Measurements from ENCODE around the gene ATP8A2.

ATP8A2 gene

DNA sequence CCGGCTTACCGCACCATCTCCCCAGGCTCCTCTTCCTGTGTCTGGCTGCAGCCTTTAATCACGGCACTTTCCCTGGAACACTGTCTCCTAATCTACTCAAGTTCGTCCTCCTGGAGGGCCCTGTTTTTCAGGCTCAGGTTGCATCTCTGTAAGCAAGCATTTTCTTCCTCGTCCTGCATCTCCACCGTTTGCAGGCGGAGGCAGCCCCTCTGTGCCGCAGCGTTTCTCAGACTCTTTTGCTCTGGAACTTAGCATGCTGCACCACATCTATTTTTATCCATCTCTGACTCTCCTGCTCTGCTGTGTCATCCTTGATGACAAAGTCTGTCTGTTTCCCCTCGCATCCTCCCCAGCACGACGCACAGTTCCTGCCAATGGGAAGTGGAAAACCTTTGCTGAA lies 117.5 kb downstream of the ATP8A2 start:
- H3K4me2 ChIP-seq (ENCODE audit: low read depth, low read length), result no peak overlapping the region
- DNase-seq, result no peak
- TF ChIP-seq EZH2phosphoT487 (IDR thresholded peaks at IDR 0.05; ENCODE audit: low read length) (no peak), EZH2 (optimal IDR thresholded peaks at IDR 0.05; ENCODE audit: low read depth, low read length) (no peak)
- TF ChIP-seq, protein P1, sequence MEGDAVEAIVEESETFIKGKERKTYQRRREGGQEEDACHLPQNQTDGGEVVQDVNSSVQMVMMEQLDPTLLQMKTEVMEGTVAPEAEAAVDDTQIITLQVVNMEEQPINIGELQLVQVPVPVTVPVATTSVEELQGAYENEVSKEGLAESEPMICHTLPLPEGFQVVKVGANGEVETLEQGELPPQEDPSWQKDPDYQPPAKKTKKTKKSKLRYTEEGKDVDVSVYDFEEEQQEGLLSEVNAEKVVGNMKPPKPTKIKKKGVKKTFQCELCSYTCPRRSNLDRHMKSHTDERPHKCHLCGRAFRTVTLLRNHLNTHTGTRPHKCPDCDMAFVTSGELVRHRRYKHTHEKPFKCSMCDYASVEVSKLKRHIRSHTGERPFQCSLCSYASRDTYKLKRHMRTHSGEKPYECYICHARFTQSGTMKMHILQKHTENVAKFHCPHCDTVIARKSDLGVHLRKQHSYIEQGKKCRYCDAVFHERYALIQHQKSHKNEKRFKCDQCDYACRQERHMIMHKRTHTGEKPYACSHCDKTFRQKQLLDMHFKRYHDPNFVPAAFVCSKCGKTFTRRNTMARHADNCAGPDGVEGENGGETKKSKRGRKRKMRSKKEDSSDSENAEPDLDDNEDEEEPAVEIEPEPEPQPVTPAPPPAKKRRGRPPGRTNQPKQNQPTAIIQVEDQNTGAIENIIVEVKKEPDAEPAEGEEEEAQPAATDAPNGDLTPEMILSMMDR (IDR thresholded peaks at IDR 0.05; ENCODE audit: low read length), result no peak
- H3K79me2 ChIP-seq (ENCODE audit: low read length), result no peaks in the 10 kb centered on the region
- H2AFZ ChIP-seq (ENCODE audit: low read length), result no peak overlapping the region
- no peaks in the 10 kb centered on the region for H3K36me3 ChIP-seq (replicated peaks; ENCODE audit: insufficient read depth, low read length)
- H3K4me3 ChIP-seq (ENCODE audit: low read length), result no peak overlapping the region
- H3K9me2 ChIP-seq (replicated peaks; ENCODE audit: insufficient read depth, low read length), result no peaks in the 10 kb centered on the region
- no peaks in the 10 kb centered on the region for H3K27me3 ChIP-seq (replicated peaks; ENCODE audit: insufficient read depth, low read length)
- H3K27ac ChIP-seq (ENCODE audit: low read length), result no peak overlapping the region
- H3F3A ChIP-seq (ENCODE audit: insufficient read depth, low read length), result no peaks in the 10 kb centered on the region
- H3K4me1 ChIP-seq (ENCODE audit: low read length), result no peaks in the 10 kb centered on the region
- H3K9ac ChIP-seq (ENCODE audit: low read length), result no peak overlapping the region
- no peaks in the 10 kb centered on the region for H3K9me3 ChIP-seq (replicated peaks; ENCODE audit: insufficient read depth, low read length)
- H4K20me1 ChIP-seq (ENCODE audit: insufficient read depth, low read length), result no peaks in the 10 kb centered on the region

- no peak for DNase-seq
- TF ChIP-seq EZH2phosphoT487 (IDR thresholded peaks at IDR 0.05; ENCODE audit: low read length), result no peak
- TF ChIP-seq, protein P1 (IDR thresholded peaks at IDR 0.05; ENCODE audit: low read length), result no peak
- TF ChIP-seq EZH2 (optimal IDR thresholded peaks at IDR 0.05; ENCODE audit: low read depth, low read length), result no peak
- no peaks in the 10 kb centered on the region for H3K27me3 ChIP-seq (replicated peaks; ENCODE audit: insufficient read depth, low read length)
These were observed 118.5 kb downstream of the ATP8A2 start for GRCh38 chr13:25490236-25490635.

DNA sequence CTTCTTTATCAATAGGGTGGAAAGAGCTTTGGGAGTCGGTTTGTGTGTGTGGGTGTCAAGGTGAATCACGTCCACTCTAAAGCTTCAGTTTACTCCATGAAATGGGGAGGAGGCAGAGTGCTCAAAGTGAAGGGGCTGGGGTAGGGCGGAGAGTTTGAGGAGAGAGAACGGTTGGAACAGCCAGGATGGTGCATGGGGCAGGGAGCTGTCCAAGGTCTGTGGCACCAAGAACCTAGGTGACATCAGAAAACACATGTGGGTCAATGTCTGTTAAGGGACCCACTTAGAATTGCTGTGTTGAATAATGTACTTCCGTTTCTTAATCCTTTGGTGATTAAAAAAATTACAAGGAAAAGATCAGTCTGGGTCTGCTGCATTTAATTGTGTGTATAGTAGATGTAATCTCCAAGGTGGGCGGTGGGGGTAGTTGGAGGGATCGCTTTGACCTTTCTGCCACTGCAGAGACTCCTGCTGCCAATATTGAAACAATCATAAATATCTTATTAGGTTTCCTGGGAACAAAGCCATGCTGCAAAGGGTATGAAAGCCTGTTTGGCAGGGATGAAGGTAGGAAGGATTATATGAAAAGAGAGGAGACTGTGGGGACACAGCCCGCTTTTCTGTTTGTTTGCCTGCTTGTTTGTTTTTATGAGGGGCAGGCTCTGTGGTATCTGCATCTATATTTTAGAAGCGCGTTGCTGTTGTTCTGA lies 122.3 kb downstream of the ATP8A2 start:
- no peaks in the 10 kb centered on the region for H3K9me3 ChIP-seq (replicated peaks; ENCODE audit: insufficient read depth, low read length)
- H3F3A ChIP-seq (ENCODE audit: insufficient read depth, low read length), result no peaks in the 10 kb centered on the region
- no peak overlapping the region for H3K4me3 ChIP-seq (ENCODE audit: low read length)
- no peaks in the 10 kb centered on the region for H3K27me3 ChIP-seq (replicated peaks; ENCODE audit: insufficient read depth, low read length)
- H3K9me2 ChIP-seq (replicated peaks; ENCODE audit: insufficient read depth, low read length), result no peaks in the 10 kb centered on the region
- no peaks in the 10 kb centered on the region for H3K4me1 ChIP-seq (ENCODE audit: low read length)
- no peak overlapping the region for H2AFZ ChIP-seq (ENCODE audit: low read length)
- no peak for DNase-seq
- no peaks in the 10 kb centered on the region for H4K20me1 ChIP-seq (ENCODE audit: insufficient read depth, low read length)
- no peak for TF ChIP-seq EZH2 (optimal IDR thresholded peaks at IDR 0.05; ENCODE audit: low read depth, low read length)
- TF ChIP-seq, protein P1 (IDR thresholded peaks at IDR 0.05; ENCODE audit: low read length), result no peak
- no peak for TF ChIP-seq EZH2phosphoT487 (IDR thresholded peaks at IDR 0.05; ENCODE audit: low read length)
- H3K9ac ChIP-seq (ENCODE audit: low read length), result no peak overlapping the region
- H3K79me2 ChIP-seq (ENCODE audit: low read length), result no peaks in the 10 kb centered on the region
- H3K27ac ChIP-seq (ENCODE audit: low read length), result no peak overlapping the region
- H3K36me3 ChIP-seq (replicated peaks; ENCODE audit: insufficient read depth, low read length), result no peaks in the 10 kb centered on the region
- H3K4me2 ChIP-seq (ENCODE audit: low read depth, low read length), result no peak overlapping the region

More at GRCh38 chr13:25490236-25490635, 118.5 kb downstream of the ATP8A2 start:
- Histone ChIP-seq H3K79me2 (ENCODE audit: low read length) (no peaks in the 10 kb centered on the region), H3F3A (ENCODE audit: insufficient read depth, low read length) (no peaks in the 10 kb centered on the region), H3K36me3 (replicated peaks; ENCODE audit: insufficient read depth, low read length) (no peaks in the 10 kb centered on the region), H3K4me1 (ENCODE audit: low read length) (no peaks in the 10 kb centered on the region), H3K4me2 (ENCODE audit: low read depth, low read length) (no peak overlapping the region), H3K9me3 (replicated peaks; ENCODE audit: insufficient read depth, low read length) (no peaks in the 10 kb centered on the region), H3K9me2 (replicated peaks; ENCODE audit: insufficient read depth, low read length) (no peaks in the 10 kb centered on the region), H2AFZ (ENCODE audit: low read length) (no peak overlapping the region), H3K27ac (ENCODE audit: low read length) (no peak overlapping the region), H4K20me1 (ENCODE audit: insufficient read depth, low read length) (no peaks in the 10 kb centered on the region), H3K9ac (ENCODE audit: low read length) (no peak overlapping the region), H3K4me3 (ENCODE audit: low read length) (no peak overlapping the region)

Measured in MM.1S (cell line).